Prostate gland (tissue), 2 donors: Measurements from ENCODE around the gene APOA1.
"Not testable (repeated sequence)": the region's sequence is repeated elsewhere in the genome, so short reads cannot be mapped to it uniquely, and the experiment has no call there.

Experiments
- CTCF ChIP-seq, 4 experiments: fragments of 200-600 bp in 2 of 4; fragments of 450-650 bp in 2 of 4; sonication (generic) in 2 of 4; IDR thresholded peaks; 1 replicate in 3 of 4; 2 replicates in 1 of 4; pipeline ENCODE4 v1.5.1; 2016 to 2019; ENCODE audit warnings: antibody characterized with exemption in 4 of 4, mild to moderate bottlenecking in 2 of 4, moderate library complexity in 2 of 4
- POLR2AphosphoS5 ChIP-seq: sonication (generic); formaldehyde crosslinking; IDR thresholded peaks from one replicate; pipeline ENCODE4 v1.6.1; 2017; ENCODE audit warnings: antibody characterized with exemption

DNA sequence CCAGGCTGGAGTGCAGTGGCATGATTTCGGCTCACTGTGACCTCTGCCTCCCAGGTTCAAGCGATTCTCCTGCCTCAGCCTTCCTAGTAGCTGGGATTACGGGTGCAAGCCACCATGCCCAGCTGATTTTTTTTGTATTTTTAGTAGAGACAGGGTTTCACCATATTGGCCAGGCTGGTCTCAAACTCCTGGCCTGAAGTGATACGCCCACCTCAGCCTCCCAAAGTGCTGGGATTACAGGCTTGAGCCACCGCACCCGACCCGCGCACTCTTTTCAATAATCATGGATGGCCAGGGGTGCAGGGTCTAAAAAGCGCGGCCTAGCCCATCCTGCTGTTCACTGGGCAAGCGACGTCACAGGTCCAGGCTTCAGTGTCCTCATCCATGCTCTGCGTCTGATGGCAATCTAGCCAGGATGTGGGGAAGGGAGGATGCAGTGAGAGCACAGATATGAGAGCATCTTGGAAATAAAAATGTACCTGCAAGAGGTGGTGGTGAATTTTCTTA is 2.8 kb downstream of the APOA1 start:
- not testable (repeated sequence) for TF ChIP-seq CTCF (IDR thresholded peaks at IDR 0.05); POLR2AphosphoS5
